Transverse colon (tissue), 4 donors: ENCODE data around the gene BRPF3. TPM values are rescaled to one million over a fixed set of nuclear protein-coding genes. Genes with fewer than 3 reads are reported as not detected.

ENCODE experiments used
- DNase-seq: peaks from one replicate; pipeline ENCODE4 v3.0.0-alpha.2; 2019
- H3K27ac ChIP-seq, 4 donors: fragments of 200-600 bp; sonication (generic); 2 replicates each; pipeline ENCODE4 v1.5.1; 2016 to 2018; ENCODE audit warnings: inconsistent platforms in 4 of 4
- H3K27me3 ChIP-seq: fragments of 200-600 bp; sonication (generic); 2 replicates; pipeline ENCODE4 v1.5.1; 2017; ENCODE audit warnings: inconsistent platforms
- H3K36me3 ChIP-seq, 4 donors: fragments of 200-600 bp; sonication (generic); 2 replicates each; pipeline ENCODE4 v1.5.1; 2017 to 2019; ENCODE audit warnings: inconsistent platforms in 4 of 4
- H3K4me1 ChIP-seq, 4 donors: fragments of 200-600 bp; sonication (generic); 2 replicates each; pipeline ENCODE4 v1.5.1; 2017 to 2020; ENCODE audit warnings: inconsistent platforms in 4 of 4
- H3K4me3 ChIP-seq, 4 donors: fragments of 200-600 bp; sonication (generic); 1 replicate in 1 of 4; 2 replicates in 3 of 4; pipeline versions ENCODE4 v1.5.1 to v1.6.1; 2017 to 2019; ENCODE audit warnings: inconsistent platforms in 4 of 4
- H3K9me3 ChIP-seq, 2 donors: fragments of 200-600 bp; sonication (generic); 2 replicates each; pipeline ENCODE4 v1.5.1; 2017 to 2019; ENCODE audit warnings: inconsistent platforms in 2 of 2
- CTCF ChIP-seq, 5 experiments: fragments of 200-600 bp in 3 of 5; fragments of 450-650 bp in 2 of 5; sonication (generic) in 3 of 5; IDR thresholded peaks; 1 replicate in 2 of 5; 2 replicates in 3 of 5; pipeline ENCODE4 v1.5.1; 2016 to 2017; ENCODE audit warnings: antibody characterized with exemption in 5 of 5, inconsistent platforms in 3 of 5, mild to moderate bottlenecking in 2 of 5, moderate library complexity in 1 of 5
- EP300 ChIP-seq: sonication (generic); formaldehyde crosslinking; IDR thresholded peaks from one replicate; pipeline ENCODE4 v1.6.1; 2017; ENCODE audit warnings: antibody characterized with exemption, low read depth
- POLR2A ChIP-seq: fragments of 450-650 bp; IDR thresholded peaks from one replicate; pipeline ENCODE4 v1.6.1; 2016; ENCODE audit warnings: antibody characterized with exemption, mild to moderate bottlenecking, moderate library complexity
- POLR2AphosphoS5 ChIP-seq, 3 donors: sonication (generic); formaldehyde crosslinking; IDR thresholded peaks; one replicate each; pipeline ENCODE4 v1.6.1; 2016; ENCODE audit warnings: antibody characterized with exemption in 3 of 3
- WGBS, 2 donors: methylation state at CpG; one replicate each; pipeline ENCODE4 v1.1.5; 2018; ENCODE audit warnings: low coverage in 1 of 2; 5-methylcytosine and 5-hydroxymethylcytosine counted together
- in situ Hi-C, 4 donors: fragments of 200-750 bp; cut with MboI; loops; one replicate each; pipeline versions ENCODE4 v1.15.0 to v1.15.1; 2017; ENCODE audit warnings: low sequenced_read_pairs in 3 of 4, low pct_ligation_motif_present in 1 of 4, low pct_unique_long_range_greater_than_20kb in 1 of 4
- intact Hi-C: fragments of 100-400 bp; cut with DNase I; formaldehyde crosslinking; loops from one replicate; pipeline ENCODE4 v1.15.1; 2023; ENCODE audit warnings: low total_unique reads
- total RNA-seq, 4 donors: library from RNA; depleted of rRNA; stranded (reverse); fragments of >200 nt; gene quantifications; one replicate each; pipeline ENCODE4 v1.1.0, GENCODE V29; 2016

The BRPF3 gene
- total RNA-seq, 4 donors from 2014 or later, result 74.8 to 209 (median 90.6) TPM

GRCh38 chr6:36249536-36249935, 53.0 kb downstream of the BRPF3 start:
- TF ChIP-seq POLR2A, result no peak
- TF ChIP-seq EP300, result no peak
- no peak for TF ChIP-seq POLR2AphosphoS5 (IDR thresholded peaks at IDR 0.05)
- TF ChIP-seq CTCF (IDR thresholded peaks at IDR 0.05), result no peak
- intact Hi-C loops, result no loop called here
- H3K36me3 ChIP-seq, result no peaks in the 10 kb centered on the region
- no peaks in the 10 kb centered on the region for H3K9me3 ChIP-seq
- no peak overlapping the region for H3K27ac ChIP-seq
- no peak for DNase-seq
- 75 to 81% methylated on average over 4 to 5 of the region's 5 CpGs for WGBS, 2 donors
- in situ Hi-C loops, result no loop called here
- no peak overlapping the region for H3K4me3 ChIP-seq
- peaks cover 0 to 13% (median 4%) of the 10 kb centered on the region in 4 donors for H3K4me1 ChIP-seq
- H3K27me3 ChIP-seq, result no peaks in the 10 kb centered on the region

GRCh38 chr6:36252005-36252404, 55.5 kb downstream of the BRPF3 start:
- Histone ChIP-seq H3K36me3 (no peaks in the 10 kb centered on the region), H3K27me3 (no peaks in the 10 kb centered on the region), H3K4me3 (no peak overlapping the region), H3K4me1 (peaks cover 0 to 6% (median 0%) of the 10 kb centered on the region in 4 donors), H3K27ac (no peak overlapping the region), H3K9me3 (no peaks in the 10 kb centered on the region)
- WGBS, 2 donors, result 93% methylated on average over 2 of the region's 2 CpGs; no CpG with 5 or more reads in 1 of the 2 donors
- intact Hi-C loops (no loop called here), in situ Hi-C loops (no loop called here)
- no peak for DNase-seq
- no peak for TF ChIP-seq POLR2A
- no peak for TF ChIP-seq CTCF (IDR thresholded peaks at IDR 0.05)
- no peak for TF ChIP-seq POLR2AphosphoS5 (IDR thresholded peaks at IDR 0.05)
- TF ChIP-seq EP300, result no peak

GRCh38 chr6:36263390-36264000, 67.0 kb downstream of the BRPF3 start:
- WGBS, 2 donors, result 68 to 74% methylated on average over 5 to 9 of the region's 9 CpGs
- Histone ChIP-seq H3K27me3 (no peaks in the 10 kb centered on the region), H3K9me3 (peaks cover 0 to 9% of the 10 kb centered on the region in 2 donors), H3K4me3 (no peak overlapping the region), H3K4me1 (peaks cover 0 to 3% (median 0%) of the 10 kb centered on the region in 4 donors), H3K27ac (no peak overlapping the region), H3K36me3 (no peaks in the 10 kb centered on the region)
- intact Hi-C loops, result no loop called here
- in situ Hi-C loops, result no loop called here
- no peak for DNase-seq
- TF ChIP-seq POLR2A (no peak), EP300 (no peak)

- no peak for DNase-seq
- WGBS, 2 donors, result 70% methylated on average over 1 of the region's 1 CpG; no CpG with 5 or more reads in 1 of the 2 donors
- intact Hi-C loops, result no loop called here
- TF ChIP-seq CTCF (IDR thresholded peaks at IDR 0.05) (no peak), POLR2AphosphoS5 (IDR thresholded peaks at IDR 0.05) (no peak), EP300 (no peak), POLR2A (no peak)
- Histone ChIP-seq H3K9me3 (peaks cover 0 to 9% of the 10 kb centered on the region in 2 donors), H3K36me3 (no peaks in the 10 kb centered on the region), H3K4me3 (no peak overlapping the region), H3K27ac (no peak overlapping the region), H3K4me1 (peaks cover 0 to 6% (median 0%) of the 10 kb centered on the region in 4 donors), H3K27me3 (peaks cover 10% of the 10 kb centered on the region)
- in situ Hi-C loops, result no loop called here
These were observed 69.2 kb downstream of the BRPF3 start for GRCh38 chr6:36265744-36266143.
